ENCODE results near the gene AGBL2. TPM values are rescaled to one million over a fixed set of nuclear protein-coding genes. Genes with fewer than 3 reads are reported as not detected.

Gene AGBL2
- total RNA-seq, 1 donor = 1.3 TPM

GRCh38 chr11:47656260-47656885 lies 58.8 kb downstream of the AGBL2 start:
- H3K4me3 ChIP-seq (ENCODE audit: low read depth, low read length) = no peak overlapping the region
- DNase-seq (ENCODE audit: low read depth) = no peak
- TF ChIP-seq CTCF (IDR thresholded peaks at IDR 0.05; ENCODE audit: insufficient read depth, low read depth, low read length) = no peak

- TF ChIP-seq CTCF (IDR thresholded peaks at IDR 0.05; ENCODE audit: insufficient read depth, low read depth, low read length) = no peak
- H3K4me3 ChIP-seq (ENCODE audit: low read depth, low read length) = no peak overlapping the region
- DNase-seq (ENCODE audit: low read depth) = no peak
These were observed 63.2 kb downstream of the AGBL2 start for GRCh38 chr11:47651818-47652469.

GRCh38 chr11:47649276-47649675 lies 65.9 kb downstream of the AGBL2 start:
- no peak overlapping the region for H3K4me3 ChIP-seq (ENCODE audit: low read depth, low read length)
- no peak for TF ChIP-seq CTCF (IDR thresholded peaks at IDR 0.05; ENCODE audit: insufficient read depth, low read depth, low read length)
- no peak for DNase-seq (ENCODE audit: low read depth)

GRCh38 chr11:47646019-47646418 lies 69.2 kb downstream of the AGBL2 start:
- no peak for DNase-seq (ENCODE audit: low read depth)
- no peak for TF ChIP-seq CTCF (IDR thresholded peaks at IDR 0.05; ENCODE audit: insufficient read depth, low read depth, low read length)
- no peak overlapping the region for H3K4me3 ChIP-seq (ENCODE audit: low read depth, low read length)

- TF ChIP-seq CTCF (IDR thresholded peaks at IDR 0.05; ENCODE audit: insufficient read depth, low read depth, low read length) = no peak
- H3K4me3 ChIP-seq (ENCODE audit: low read depth, low read length) = no peak overlapping the region
- no peak for DNase-seq (ENCODE audit: low read depth)
These were observed 69.7 kb downstream of the AGBL2 start for GRCh38 chr11:47645500-47645899.

- DNase-seq (ENCODE audit: low read depth) = peak; percentile 98
- no peak for TF ChIP-seq CTCF (IDR thresholded peaks at IDR 0.05; ENCODE audit: insufficient read depth, low read depth, low read length)
- peak within 1 kb of the TSS; percentile 91 for H3K4me3 ChIP-seq (ENCODE audit: low read depth, low read length)
These were observed 72.9 kb downstream of the AGBL2 start, which contains the start of gene MTCH2 for GRCh38 chr11:47642099-47642855. TSS of gene MTCH2 (minus strand) at chr11:47642559. CDS start at chr11:47642465, 94 bp downstream.

Data from fibroblast of villous mesenchyme (primary cell).